HCT116 (cell line): ENCODE data around the gene SRPRA. TPM values are rescaled to one million over a fixed set of nuclear protein-coding genes. Genes with fewer than 3 reads are reported as not detected.

Experiments used
- ATAC-seq: fragments of 200-7000 bp; cut with Tn5 transposase; 2 replicates; pipeline ENCODE4 v1.9.1; 2020; ENCODE audit warnings: mild to moderate bottlenecking, moderate library complexity
- BruUV-seq: library from RNA; stranded (reverse); fragments of 400-500 nt; replicated peaks from 2 replicates; lab custom pipeline; 2021; lab: Mats Ljungman, UMichigan
- CTCF ChIA-PET: fragments of 300-600 bp; sonication (Branson Sonifier 250); formaldehyde crosslinking; loops from one replicate; lab custom pipeline; 2021; ENCODE audit warnings: antibody characterized with exemption; lab: Charles Lee
- POLR2A ChIA-PET: fragments of 300-600, 350-600 bp; sonication (Branson Sonifier 250); formaldehyde crosslinking; loops from one replicate; lab custom pipeline; 2021; ENCODE audit warnings: antibody characterized with exemption; lab: Charles Lee
- RAD21 ChIA-PET, 2 experiments: fragments of 300-600 bp; sonication (Branson Sonifier 250); formaldehyde crosslinking; loops; one replicate each; lab custom pipeline; 2023; ENCODE audit warnings: low total read pairs in 2 of 2; ENCODE audit not compliant: uncharacterized antibody in 2 of 2, unreplicated experiment in 2 of 2, low non-redundant PET in 1 of 2; lab: Charles Lee
- DNase-seq: peaks from one replicate; pipeline ENCODE4 v3.0.0-alpha.2; 2010; ENCODE audit warnings: low read depth, low spot score
- H2AFZ ChIP-seq: fragments of 200-600 bp; shearing (Covaris generic), sonication (generic); 2 replicates; pipeline ENCODE4 v1.6.1; 2017; ENCODE audit warnings: low read depth, mixed run types, mixed read lengths, antibody characterized with exemption, low read length; ENCODE audit not compliant: poor library complexity, severe bottlenecking
- H3K27ac ChIP-seq: 2 replicates; pipeline ENCODE4 v1.5.1; 2012; ENCODE audit warnings: low read depth, low read length
- H3K27me3 ChIP-seq: fragments of 200-600 bp; sonication (generic); 2 replicates; pipeline ENCODE4 v1.6.1; 2016; ENCODE audit warnings: mixed run types, low read length, mixed read lengths; ENCODE audit not compliant: insufficient read depth
- H3K36me3 ChIP-seq, 2 experiments: fragments of 200-500 bp in 1 of 2; fragments of 200-600 bp in 1 of 2; sonication (Bioruptor generic) in 1 of 2; sonication (generic) in 1 of 2; 2 replicates each; pipeline versions ENCODE4 v1.5.1 to v1.6.1; 2014 to 2016; ENCODE audit warnings: low read length in 2 of 2, inconsistent platforms in 1 of 2, mixed read lengths in 1 of 2, mixed run types in 1 of 2; ENCODE audit not compliant: insufficient read depth in 2 of 2, control insufficient read depth in 1 of 2
- H3K4me1 ChIP-seq, 2 experiments: fragments of 200-600 bp in 1 of 2; sonication (generic) in 1 of 2; 2 replicates each; pipeline versions ENCODE4 v1.5.1 to v1.6.1; 2012 to 2017; ENCODE audit warnings: low read length in 2 of 2, inconsistent platforms in 1 of 2, mild to moderate bottlenecking in 1 of 2, mixed read lengths in 1 of 2, mixed run types in 1 of 2, moderate library complexity in 1 of 2; ENCODE audit not compliant: insufficient read depth in 2 of 2, control insufficient read depth in 1 of 2
- H3K4me2 ChIP-seq: fragments of 200-600 bp; sonication (generic); 2 replicates; pipeline ENCODE4 v1.6.1; 2017; ENCODE audit warnings: mixed run types, low read length, mixed read lengths
- H3K4me3 ChIP-seq, 2 experiments: fragments of 200-600 bp in 1 of 2; sonication (generic) in 1 of 2; replicated peaks in 1 of 2; 2 replicates each; pipeline ENCODE4 v1.5.1; 2011 to 2016; ENCODE audit warnings: low read length in 2 of 2, control low read depth in 1 of 2, low read depth in 1 of 2, mild to moderate bottlenecking in 1 of 2, mixed read lengths in 1 of 2, mixed run types in 1 of 2
- H3K79me2 ChIP-seq: fragments of 200-600 bp; sonication (generic); 2 replicates; pipeline ENCODE4 v1.6.1; 2017; ENCODE audit warnings: mild to moderate bottlenecking, mixed run types, low read length, moderate library complexity, mixed read lengths; ENCODE audit not compliant: insufficient read depth
- H3K9ac ChIP-seq: fragments of 200-600 bp; sonication (generic); 2 replicates; pipeline ENCODE4 v1.6.1; 2016; ENCODE audit warnings: low read length, mixed read lengths
- H3K9me2 ChIP-seq: fragments of 200-600 bp; sonication (generic), shearing (Covaris generic); 2 replicates; pipeline ENCODE4 v1.6.1; 2017; ENCODE audit warnings: mixed run types, mild to moderate bottlenecking, moderate library complexity; ENCODE audit not compliant: insufficient read depth
- H3K9me3 ChIP-seq, 2 experiments: fragments of 200-500 bp in 1 of 2; fragments of 200-600 bp in 1 of 2; sonication (Bioruptor generic) in 1 of 2; sonication (generic) in 1 of 2; 2 replicates each; pipeline ENCODE4 v1.6.1; 2014 to 2017; ENCODE audit warnings: low read length in 2 of 2, mixed read lengths in 2 of 2, inconsistent platforms in 1 of 2, low read depth in 1 of 2, mild to moderate bottlenecking in 1 of 2, mixed run types in 1 of 2, moderate library complexity in 1 of 2; ENCODE audit not compliant: control insufficient read depth in 1 of 2, insufficient read depth in 1 of 2
- H4K20me1 ChIP-seq: fragments of 200-600 bp; sonication (generic), shearing (Covaris generic); 2 replicates; pipeline ENCODE4 v1.6.1; 2017; ENCODE audit warnings: mixed run types, mild to moderate bottlenecking, moderate library complexity; ENCODE audit not compliant: insufficient read depth
- EGR1 ChIP-seq: IDR thresholded peaks from 2 replicates; pipeline ENCODE4 v1.6.1; 2012; ENCODE audit warnings: low read depth
- FOSL1 ChIP-seq: IDR thresholded peaks from 2 replicates; pipeline ENCODE4 v1.6.1; 2012; ENCODE audit warnings: low read depth
- MAX ChIP-seq: IDR thresholded peaks from 2 replicates; pipeline ENCODE4 v1.6.1; 2012
- POLR2A ChIP-seq: IDR thresholded peaks from 2 replicates; pipeline ENCODE4 v1.7.0; 2011; ENCODE audit warnings: borderline replicate concordance; ENCODE audit not compliant: insufficient read depth, insufficient read length; ENCODE audit errors: extremely low read depth
- POLR2AphosphoS5 ChIP-seq: IDR thresholded peaks from 2 replicates; pipeline ENCODE4 v1.6.1; 2011; ENCODE audit warnings: mild to moderate bottlenecking, low read depth, low read length, moderate library complexity
- SIN3A ChIP-seq: IDR thresholded peaks from 2 replicates; pipeline ENCODE4 v1.6.1; 2012; ENCODE audit warnings: low read depth
- SRF ChIP-seq: IDR thresholded peaks from 2 replicates; pipeline ENCODE4 v1.6.1; 2012; ENCODE audit warnings: low read depth
- TCF7L2 ChIP-seq: IDR thresholded peaks from 2 replicates; pipeline ENCODE4 v1.7.0; 2011; ENCODE audit warnings: borderline replicate concordance, inconsistent platforms; ENCODE audit not compliant: insufficient read depth, insufficient read length; ENCODE audit errors: extremely low read depth
- YY1 ChIP-seq: IDR thresholded peaks from 2 replicates; pipeline ENCODE4 v1.6.1; 2011; ENCODE audit warnings: low read length, low read depth, moderate library complexity, mild to moderate bottlenecking; ENCODE audit not compliant: insufficient replicate concordance; ENCODE audit errors: extremely low read depth
- ZFX ChIP-seq: fragments of 450-650 bp; IDR thresholded peaks from 2 replicates; pipeline ENCODE4 v1.6.1; 2017
- intact Hi-C: fragments of 100-400 bp; cut with micrococcal nuclease; formaldehyde crosslinking; loops from 2 replicates; pipeline ENCODE4 v1.10.0; 2022
- total RNA-seq: library from RNA; stranded (reverse); gene quantifications from one replicate; pipeline ENCODE4 v1.2.1, GENCODE V29; 2021; ENCODE audit not compliant: unreplicated experiment
- TF ChIP-seq, protein P1 (sequence below), 3 experiments: fragments of 200-600 bp in 1 of 3; sonication (generic) in 1 of 3; IDR thresholded peaks in 2 of 3; conservative IDR thresholded peaks in 1 of 3; 2 replicates each; pipeline ENCODE4 v1.5.1; 2012 to 2017; ENCODE audit warnings: low read depth in 2 of 3, low read length in 2 of 3, antibody characterized with exemption in 1 of 3, borderline replicate concordance in 1 of 3, control low read depth in 1 of 3, mild to moderate bottlenecking in 1 of 3, mixed read lengths in 1 of 3, mixed run types in 1 of 3, moderate library complexity in 1 of 3; ENCODE audit not compliant: insufficient read depth in 1 of 3

Gene SRPRA
- total RNA-seq, 1 experiment from 2014 or later: 74.5 TPM

- no peak for ATAC-seq
- CTCF ChIA-PET: no interaction called here
These were observed 16.1 kb upstream of the SRPRA start for GRCh38 chr11:126284829-126285228.

DNA sequence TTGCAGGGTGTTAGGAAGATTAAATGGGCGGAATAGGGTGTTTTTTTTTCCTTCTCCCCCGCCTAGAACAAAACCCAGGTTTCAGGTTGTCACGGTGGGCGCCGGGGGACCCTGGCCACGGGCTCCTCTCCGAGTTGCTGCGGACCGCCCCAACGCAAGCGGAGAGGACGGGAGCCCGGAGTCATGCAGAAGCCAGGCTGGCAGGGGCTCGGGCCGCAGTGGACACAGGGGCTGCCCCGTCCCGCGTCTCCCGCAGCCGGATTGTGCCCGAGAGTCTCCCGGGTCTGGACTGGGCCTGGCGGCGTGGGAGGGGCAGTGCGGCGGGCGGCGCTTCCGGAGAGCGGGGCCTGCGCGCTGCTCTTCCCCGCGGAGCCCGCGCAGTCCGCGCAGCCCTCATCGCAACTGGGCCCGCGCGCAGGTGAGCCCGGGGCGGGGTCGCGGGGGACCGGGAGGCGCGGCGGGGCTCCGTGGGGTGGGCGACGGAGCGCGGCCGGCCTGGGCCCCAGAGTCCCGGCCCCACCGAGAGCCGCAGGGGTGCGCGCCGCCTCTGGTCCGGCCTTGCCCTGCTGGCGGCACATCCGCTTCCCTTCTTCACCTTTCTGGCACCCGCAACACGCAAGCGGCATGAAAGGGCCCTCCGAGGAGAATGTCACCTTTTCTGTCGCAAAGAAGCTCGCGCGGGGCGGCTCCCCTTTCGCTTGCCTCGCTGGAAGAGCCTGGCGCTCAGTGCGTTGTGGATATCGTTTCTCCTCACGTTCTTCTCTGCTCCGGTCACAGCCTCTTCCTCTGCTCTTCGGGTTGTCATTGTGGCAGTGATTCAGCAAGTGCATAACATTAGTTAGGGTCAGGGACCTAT is 14.3 kb upstream of the SRPRA start, which contains the start of gene TIRAP:
TIRAP (plus strand) TSS at position 358 of the 856 bp plus-strand sequence. CDS start 7,802 bp downstream, outside the sequence.
- H4K20me1 ChIP-seq: no peaks in the 10 kb centered on the region
- ChIA-PET POLR2A (interaction anchor here (0.7 kb wide), 1 partner anchor 1159 kb away, joined by 4 read pairs; no protein-coding TSS in a partner anchor), CTCF (no interaction called here), RAD21 (no interaction called here)
- H3K27ac ChIP-seq: peak within 1 kb of the TSS; percentile 71
- BruUV-seq: no TSS peak
- peak; percentile 88 for ATAC-seq
- peaks cover 11% of the 10 kb centered on the region; the same call in 1 of the 2 replicates for H3K79me2 ChIP-seq
- H3K36me3 ChIP-seq: no peaks in the 10 kb centered on the region
- TF ChIP-seq SIN3A: peak; percentile 66
- TF ChIP-seq MAX: 0 out of 2 replicates have a peak, but pooled peaks have one; percentile 15
- TF ChIP-seq TCF7L2: peak; percentile 11
- TF ChIP-seq, protein P1, sequence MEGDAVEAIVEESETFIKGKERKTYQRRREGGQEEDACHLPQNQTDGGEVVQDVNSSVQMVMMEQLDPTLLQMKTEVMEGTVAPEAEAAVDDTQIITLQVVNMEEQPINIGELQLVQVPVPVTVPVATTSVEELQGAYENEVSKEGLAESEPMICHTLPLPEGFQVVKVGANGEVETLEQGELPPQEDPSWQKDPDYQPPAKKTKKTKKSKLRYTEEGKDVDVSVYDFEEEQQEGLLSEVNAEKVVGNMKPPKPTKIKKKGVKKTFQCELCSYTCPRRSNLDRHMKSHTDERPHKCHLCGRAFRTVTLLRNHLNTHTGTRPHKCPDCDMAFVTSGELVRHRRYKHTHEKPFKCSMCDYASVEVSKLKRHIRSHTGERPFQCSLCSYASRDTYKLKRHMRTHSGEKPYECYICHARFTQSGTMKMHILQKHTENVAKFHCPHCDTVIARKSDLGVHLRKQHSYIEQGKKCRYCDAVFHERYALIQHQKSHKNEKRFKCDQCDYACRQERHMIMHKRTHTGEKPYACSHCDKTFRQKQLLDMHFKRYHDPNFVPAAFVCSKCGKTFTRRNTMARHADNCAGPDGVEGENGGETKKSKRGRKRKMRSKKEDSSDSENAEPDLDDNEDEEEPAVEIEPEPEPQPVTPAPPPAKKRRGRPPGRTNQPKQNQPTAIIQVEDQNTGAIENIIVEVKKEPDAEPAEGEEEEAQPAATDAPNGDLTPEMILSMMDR (IDR thresholded peaks at IDR 0.05 in 2 of 3, conservative IDR thresholded peaks at IDR 0.05 in 1 of 3; ENCODE audit: borderline replicate concordance in 1 of 3, insufficient read depth in 1 of 3, low read depth in 2 of 3, low read length in 2 of 3): no peak; a peak in 1 of 6 replicates
- peak; percentile 98 for TF ChIP-seq ZFX
- 0 out of 2 replicates have a peak, but pooled peaks have one; percentile 28 for TF ChIP-seq EGR1
- peak; percentile 86 for TF ChIP-seq POLR2AphosphoS5
- no peak for TF ChIP-seq SRF
- TF ChIP-seq POLR2A: peak; percentile 49
- no peak for DNase-seq
- peak within 1 kb of the TSS; percentile 79 for H3K4me2 ChIP-seq
- H3K9me2 ChIP-seq: no peaks in the 10 kb centered on the region
- no peak within 1 kb of the TSS for H2AFZ ChIP-seq
- peaks cover 11 to 26% of the 10 kb centered on the region in 2 experiments; a peak in 3 of 4 replicates for H3K4me1 ChIP-seq
- intact Hi-C loops: no loop called here
- no peaks in the 10 kb centered on the region for H3K9me3 ChIP-seq
- H3K9ac ChIP-seq: peak within 1 kb of the TSS; percentile 78
- H3K4me3 ChIP-seq: peak within 1 kb of the TSS; percentile 71 to 80
- H3K27me3 ChIP-seq: no peaks in the 10 kb centered on the region

More at GRCh38 chr11:126284829-126285228, 16.1 kb upstream of the SRPRA start:
- DNase-seq: no peak
- H3K4me2 ChIP-seq: peak overlapping the region; percentile 79
- H3K9me3 ChIP-seq: no peaks in the 10 kb centered on the region
- no peaks in the 10 kb centered on the region for H4K20me1 ChIP-seq
- peak; percentile 57 for TF ChIP-seq TCF7L2
- TF ChIP-seq YY1: no peak
- TF ChIP-seq FOSL1: peak; percentile 43
- H3K4me3 ChIP-seq: no peak overlapping the region
- H3K9ac ChIP-seq: no peak overlapping the region
- no peak overlapping the region for H2AFZ ChIP-seq
- no peaks in the 10 kb centered on the region for H3K9me2 ChIP-seq
- H3K4me1 ChIP-seq: peaks cover 11 to 26% of the 10 kb centered on the region in 2 experiments; a peak in 3 of 4 replicates
- H3K79me2 ChIP-seq: peaks cover 11% of the 10 kb centered on the region; the same call in 1 of the 2 replicates
- no peaks in the 10 kb centered on the region for H3K27me3 ChIP-seq
- intact Hi-C loops: no loop called here
- BruUV-seq: no TSS peak
- no peaks in the 10 kb centered on the region for H3K36me3 ChIP-seq
- ChIA-PET RAD21 (no interaction called here), POLR2A (no interaction called here)
- no peak overlapping the region for H3K27ac ChIP-seq
